Uterus (tissue), 2 donors: Measurements from ENCODE around the gene CHST8.

Experiments
- POLR2A ChIP-seq, 2 donors: fragments of 450-650 bp; IDR thresholded peaks; one replicate each; pipeline ENCODE4 v1.6.1; 2016; ENCODE audit warnings: antibody characterized with exemption in 2 of 2, mild to moderate bottlenecking in 1 of 2, moderate library complexity in 1 of 2
- TF ChIP-seq, protein P1 (sequence below), 4 experiments: fragments of 200-600 bp in 2 of 4; fragments of 450-650 bp in 2 of 4; sonication (generic) in 2 of 4; IDR thresholded peaks; one replicate each; pipeline ENCODE4 v1.5.1; 2016 to 2019; ENCODE audit warnings: antibody characterized with exemption in 4 of 4, mild to moderate bottlenecking in 2 of 4, moderate library complexity in 1 of 4

DNA sequence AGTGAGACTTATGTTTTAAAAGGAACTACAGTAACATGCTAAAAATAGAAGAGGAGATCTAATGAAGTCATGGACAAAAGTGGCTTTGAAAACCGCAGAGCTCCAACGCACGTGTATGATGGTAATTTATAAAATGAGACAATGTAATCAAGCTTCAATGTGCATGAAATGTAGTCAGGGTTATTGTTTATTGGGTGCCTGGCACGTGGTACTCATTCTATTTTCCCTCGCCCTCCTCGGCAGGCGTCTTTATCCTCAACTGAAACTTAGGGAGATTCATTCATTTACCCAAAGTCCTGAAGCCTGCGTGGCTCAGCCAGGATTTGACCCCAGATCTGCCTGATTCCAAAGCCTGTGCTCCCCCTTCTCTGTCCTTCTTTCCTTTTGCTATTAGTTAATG lies 79.8 kb downstream of the CHST8 start:
- TF ChIP-seq, protein P1, sequence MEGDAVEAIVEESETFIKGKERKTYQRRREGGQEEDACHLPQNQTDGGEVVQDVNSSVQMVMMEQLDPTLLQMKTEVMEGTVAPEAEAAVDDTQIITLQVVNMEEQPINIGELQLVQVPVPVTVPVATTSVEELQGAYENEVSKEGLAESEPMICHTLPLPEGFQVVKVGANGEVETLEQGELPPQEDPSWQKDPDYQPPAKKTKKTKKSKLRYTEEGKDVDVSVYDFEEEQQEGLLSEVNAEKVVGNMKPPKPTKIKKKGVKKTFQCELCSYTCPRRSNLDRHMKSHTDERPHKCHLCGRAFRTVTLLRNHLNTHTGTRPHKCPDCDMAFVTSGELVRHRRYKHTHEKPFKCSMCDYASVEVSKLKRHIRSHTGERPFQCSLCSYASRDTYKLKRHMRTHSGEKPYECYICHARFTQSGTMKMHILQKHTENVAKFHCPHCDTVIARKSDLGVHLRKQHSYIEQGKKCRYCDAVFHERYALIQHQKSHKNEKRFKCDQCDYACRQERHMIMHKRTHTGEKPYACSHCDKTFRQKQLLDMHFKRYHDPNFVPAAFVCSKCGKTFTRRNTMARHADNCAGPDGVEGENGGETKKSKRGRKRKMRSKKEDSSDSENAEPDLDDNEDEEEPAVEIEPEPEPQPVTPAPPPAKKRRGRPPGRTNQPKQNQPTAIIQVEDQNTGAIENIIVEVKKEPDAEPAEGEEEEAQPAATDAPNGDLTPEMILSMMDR (IDR thresholded peaks at IDR 0.05): no peak
- no peak for TF ChIP-seq POLR2A (IDR thresholded peaks at IDR 0.05)
